CD4-positive, alpha-beta T cell treated with Interleukin-2 at 100 ng/mL for 4 hours (primary cell): ENCODE results near the gene TAS2R5.
A peak's percentile ranks its signal among the peaks of the same experiment; 100 is the strongest.
"Not testable (repeated sequence)": the region's sequence is repeated elsewhere in the genome, so short reads cannot be mapped to it uniquely, and the experiment has no call there.

Experiments
- DNase-seq: peaks from one replicate; pipeline ENCODE4 v3.0.0-alpha.2; 2020; ENCODE audit warnings: low spot score

Gene TAS2R5, protein sequence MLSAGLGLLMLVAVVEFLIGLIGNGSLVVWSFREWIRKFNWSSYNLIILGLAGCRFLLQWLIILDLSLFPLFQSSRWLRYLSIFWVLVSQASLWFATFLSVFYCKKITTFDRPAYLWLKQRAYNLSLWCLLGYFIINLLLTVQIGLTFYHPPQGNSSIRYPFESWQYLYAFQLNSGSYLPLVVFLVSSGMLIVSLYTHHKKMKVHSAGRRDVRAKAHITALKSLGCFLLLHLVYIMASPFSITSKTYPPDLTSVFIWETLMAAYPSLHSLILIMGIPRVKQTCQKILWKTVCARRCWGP

GRCh38 chr7:141789917-141790316, at the start of gene TAS2R5:
TSS of gene TAS2R5 (plus strand) at chr7:141790217. CDS start at chr7:141790362, 145 bp downstream.
- DNase-seq, result no peak

DNA sequence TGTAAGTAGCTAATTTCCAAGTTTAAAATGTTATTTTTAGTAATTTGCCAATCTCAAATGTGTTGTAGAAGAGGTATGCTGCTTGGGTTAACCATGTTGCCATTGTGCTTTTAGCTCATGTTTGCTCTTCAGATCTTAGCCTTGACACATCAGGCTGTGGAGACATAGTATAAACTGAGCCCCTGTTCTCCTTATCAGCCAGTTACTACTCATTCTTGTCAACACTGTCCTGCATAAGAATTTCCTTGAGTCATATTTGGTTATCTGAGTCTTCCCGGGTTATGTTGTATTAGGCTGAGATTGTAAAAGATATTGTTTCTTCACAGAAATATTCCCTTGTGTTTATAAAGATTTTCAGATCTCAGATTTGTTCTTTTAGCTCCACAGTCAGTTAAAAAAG, 47.8 kb upstream of the TAS2R5 start:
- no peak for DNase-seq

GRCh38 chr7:141744131-141744530, 45.9 kb upstream of the TAS2R5 start:
- DNase-seq, result no peak

DNA sequence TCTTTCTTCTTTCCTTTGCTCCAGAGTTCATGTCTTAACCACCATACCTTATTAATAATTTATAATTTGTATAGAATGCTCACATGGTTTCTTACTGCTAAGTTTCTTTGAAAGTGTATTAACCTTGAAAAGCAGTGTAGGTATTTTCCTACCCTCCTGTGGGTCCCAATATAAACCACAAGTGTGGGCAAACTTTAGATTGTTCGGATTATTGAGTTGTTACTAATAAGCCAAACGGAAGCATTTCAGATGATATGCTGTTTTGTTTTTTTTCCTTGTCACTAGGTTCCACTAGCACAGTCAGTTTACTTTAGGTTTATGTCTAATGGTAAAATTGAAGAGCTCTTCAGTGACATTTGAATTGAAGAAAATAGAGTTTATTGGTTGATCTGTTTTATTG, 41.6 kb upstream of the TAS2R5 start:
- DNase-seq, result no peak

DNA sequence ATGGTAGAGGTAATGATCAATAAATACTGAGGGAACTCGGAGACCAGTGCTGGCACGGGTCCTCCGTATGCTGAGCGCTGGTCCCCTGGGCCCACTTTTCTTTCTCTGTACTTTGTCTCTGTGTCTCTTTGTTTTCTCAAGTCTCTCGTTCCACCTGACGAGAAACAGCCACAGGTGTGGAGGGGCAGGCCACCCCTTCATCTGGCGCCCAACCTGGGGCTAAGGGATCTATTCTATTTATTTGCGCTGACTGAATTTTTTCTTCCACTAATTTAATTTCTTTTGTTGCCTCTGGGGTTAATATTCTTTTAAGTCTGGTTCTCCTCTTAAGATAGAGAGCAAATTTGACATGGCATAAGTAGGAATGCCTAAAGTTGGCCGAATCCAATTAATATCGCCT, 38.1 kb upstream of the TAS2R5 start:
- not testable (repeated sequence) for DNase-seq

DNA sequence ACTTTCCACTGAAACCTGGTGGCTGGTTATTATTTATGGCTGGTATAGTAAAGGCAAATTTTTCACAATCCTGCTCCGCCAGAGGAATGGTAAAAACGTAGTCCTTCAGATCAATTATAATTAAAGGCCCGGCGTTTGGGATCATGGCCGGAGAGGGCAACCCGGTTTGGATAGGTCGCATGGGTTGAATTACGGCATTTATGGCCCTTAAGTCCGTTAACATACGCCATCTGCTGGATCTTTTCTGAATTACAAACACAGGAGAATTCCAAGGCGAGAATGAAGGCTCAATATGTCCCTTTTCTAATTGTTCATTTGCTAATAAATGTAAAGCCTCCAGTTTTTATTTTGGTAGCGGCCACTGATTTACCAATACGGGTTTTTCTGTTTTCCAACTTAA, 37.4 kb upstream of the TAS2R5 start:
- no peak for DNase-seq

DNA sequence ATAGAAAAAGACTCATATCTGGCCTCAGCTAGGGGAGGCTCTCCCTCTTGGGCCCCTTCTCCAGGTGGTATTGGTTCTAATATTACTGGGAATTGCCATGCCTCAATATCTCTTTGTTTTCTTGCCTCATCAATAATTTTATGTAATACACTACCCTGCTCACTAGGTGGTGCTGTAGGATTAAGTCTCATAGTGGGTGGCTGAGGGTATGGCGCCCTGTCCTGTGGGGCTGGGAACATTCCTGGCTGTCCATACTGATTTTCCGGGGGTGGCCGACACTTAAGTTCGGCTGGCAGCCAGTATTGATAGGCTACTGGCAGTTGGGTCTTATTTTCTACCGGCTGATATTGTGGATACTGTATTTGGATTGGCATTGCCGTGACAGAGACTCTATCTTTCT, 35.1 kb upstream of the TAS2R5 start:
- DNase-seq, result peak; percentile 21

DNA sequence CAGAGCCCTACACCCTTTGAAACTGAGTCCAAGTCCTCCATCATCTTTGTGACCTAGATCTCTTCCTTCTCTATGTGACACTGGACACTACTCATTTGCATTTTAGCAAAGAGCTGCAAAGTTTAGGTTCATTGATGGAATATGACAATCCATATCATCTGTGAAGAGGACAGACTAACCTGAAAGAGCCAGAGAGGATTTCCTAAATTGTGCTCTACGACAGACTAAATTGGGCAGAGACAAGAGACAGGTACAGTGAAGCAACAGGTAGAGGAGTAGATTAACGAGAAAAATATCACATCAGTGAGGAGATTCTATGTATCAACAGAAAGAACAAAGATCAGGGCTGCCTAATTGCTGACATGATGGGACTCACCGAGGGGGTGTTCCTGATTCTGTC, 26.2 kb upstream of the TAS2R5 start, which contains the start of gene TAS2R3:
TAS2R3 (plus strand) TSS at position 301 of the 400 bp plus-strand sequence; CDS start at position 363, 62 bp downstream.
- no peak for DNase-seq

GRCh38 chr7:141770083-141770583, 19.9 kb upstream of the TAS2R5 start:
- DNase-seq, result not testable (repeated sequence)

DNA sequence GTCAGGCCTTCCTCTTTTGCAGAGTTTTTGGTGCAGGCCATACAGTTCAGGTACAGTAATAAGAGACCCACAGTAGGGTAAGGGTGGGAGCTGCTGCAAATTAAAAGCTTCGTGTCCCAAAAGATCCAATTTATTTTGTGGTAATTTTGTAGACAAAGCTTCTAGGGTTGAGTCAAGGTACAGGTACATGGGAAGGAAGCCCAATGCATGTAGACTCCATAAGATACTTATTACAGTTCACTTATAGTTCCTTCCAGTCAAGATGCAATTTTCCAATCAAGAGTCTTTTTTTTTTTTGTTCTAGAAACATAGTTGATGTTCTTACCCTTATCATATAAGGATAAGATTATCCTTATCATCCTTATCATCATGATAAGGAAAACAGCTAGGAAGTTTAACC, 13.6 kb upstream of the TAS2R5 start, which contains the start of gene TAS2R4:
TAS2R4 (plus strand) TSS at position 301 of the 400 bp plus-strand sequence. CDS start 1,815 bp downstream, outside the sequence.
- DNase-seq, result no peak

DNA sequence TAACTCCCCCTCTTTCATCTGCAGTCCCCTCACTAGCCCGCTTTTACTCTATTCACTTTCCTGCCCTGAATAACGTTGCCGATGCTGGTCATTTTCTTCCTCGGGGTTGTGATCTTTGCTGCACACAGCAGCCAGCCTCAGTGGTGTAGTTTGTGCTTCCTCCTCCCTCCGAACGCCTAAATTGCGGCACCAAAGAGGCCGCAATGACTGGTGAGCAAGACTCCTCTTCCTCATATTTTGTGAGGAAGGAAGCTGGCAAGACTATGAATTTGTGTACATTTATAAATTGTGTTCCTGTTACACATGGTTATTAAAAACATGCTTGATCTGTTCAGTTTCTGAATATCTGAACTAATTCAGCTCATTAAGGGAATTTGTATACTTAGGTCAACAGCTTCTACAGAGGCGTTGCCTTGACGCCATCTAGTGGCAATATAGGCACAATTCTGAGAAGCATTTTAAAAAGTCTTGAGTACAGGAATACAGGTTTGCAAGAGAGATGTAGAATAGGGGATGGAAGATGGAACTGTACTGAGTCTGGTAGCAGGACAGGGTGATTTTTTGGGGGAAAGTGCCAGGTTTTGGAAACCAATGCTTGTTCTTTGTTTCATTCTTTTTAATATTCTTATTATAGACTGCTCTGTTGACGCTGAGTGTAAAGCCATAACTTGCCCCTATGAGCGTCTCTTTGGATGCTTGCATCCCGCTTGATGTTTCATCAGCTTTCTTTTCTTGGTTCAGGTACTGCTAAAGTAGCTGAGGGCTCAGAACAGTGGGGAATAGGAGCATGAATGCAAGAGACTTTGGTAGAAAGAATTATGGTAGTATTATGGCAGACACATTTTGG, 4.1 kb upstream of the TAS2R5 start:
- peak; percentile 51 for DNase-seq

- no peak for DNase-seq
Observed at GRCh38 chr7:141788296-141788695, 1.7 kb upstream of the TAS2R5 start.

GRCh38 chr7:141792526-141792925, 2.5 kb downstream of the TAS2R5 start:
- DNase-seq, result no peak

DNA sequence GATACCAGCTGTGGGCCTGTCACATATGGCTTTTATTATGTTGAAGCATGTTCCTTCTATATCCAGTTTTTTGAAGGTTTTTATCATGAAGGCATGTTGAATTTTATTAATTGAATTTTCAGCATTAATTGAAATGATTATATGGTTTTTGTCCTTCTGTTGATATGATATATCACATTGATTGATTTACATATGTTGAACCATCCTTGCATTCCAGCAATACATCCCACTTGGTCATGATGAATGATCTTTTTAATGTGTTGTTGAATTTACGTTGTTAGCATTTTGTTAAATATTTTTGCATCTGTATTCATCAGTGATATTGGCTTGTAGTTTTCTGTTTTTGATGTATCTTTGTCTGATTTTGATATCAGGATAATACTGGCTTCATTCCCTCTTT, 30.1 kb downstream of the TAS2R5 start:
- DNase-seq, result no peak

GRCh38 chr7:141822432-141822831, 32.4 kb downstream of the TAS2R5 start:
- DNase-seq, result not testable (repeated sequence)

DNA sequence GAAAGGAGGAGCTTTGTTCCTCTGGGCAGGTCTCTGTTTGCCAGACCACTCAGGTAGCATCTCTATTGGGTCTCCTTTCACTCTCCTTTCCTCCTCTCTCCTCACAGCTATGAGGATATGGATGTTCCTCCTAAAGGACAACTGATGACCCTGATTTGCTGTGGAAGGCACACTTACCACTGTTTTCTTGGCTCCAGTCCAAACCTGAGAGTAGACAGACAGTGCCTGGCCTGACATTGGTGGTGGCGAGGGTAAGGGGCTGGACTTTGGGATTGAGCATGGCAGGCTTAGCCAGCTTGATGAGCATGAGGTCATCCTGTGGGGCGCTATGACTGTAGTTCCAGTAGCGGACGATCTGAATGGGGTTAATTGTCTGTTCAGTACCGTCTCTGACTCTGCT, 47.7 kb downstream of the TAS2R5 start:
- DNase-seq, result no peak

DNA sequence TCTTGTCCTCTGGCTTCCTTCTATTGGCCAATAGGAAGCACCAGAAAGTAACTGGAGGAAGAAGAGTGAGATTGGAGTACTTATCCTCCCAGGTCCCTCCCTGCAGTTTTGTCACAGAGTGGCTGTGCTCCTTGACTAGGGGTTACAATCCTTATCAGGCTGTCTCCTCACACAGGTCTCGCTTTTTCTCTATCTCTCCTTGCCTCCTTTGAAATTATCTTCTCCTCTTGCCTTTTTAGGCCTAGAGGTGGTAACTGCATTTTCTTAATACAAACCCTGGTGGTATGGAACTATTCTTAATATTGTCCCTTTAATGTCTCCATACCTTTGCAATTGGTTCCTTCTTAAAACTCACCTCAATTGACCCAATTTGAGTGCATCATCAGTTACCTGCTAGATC, 48.6 kb downstream of the TAS2R5 start:
- DNase-seq, result no peak

DNA sequence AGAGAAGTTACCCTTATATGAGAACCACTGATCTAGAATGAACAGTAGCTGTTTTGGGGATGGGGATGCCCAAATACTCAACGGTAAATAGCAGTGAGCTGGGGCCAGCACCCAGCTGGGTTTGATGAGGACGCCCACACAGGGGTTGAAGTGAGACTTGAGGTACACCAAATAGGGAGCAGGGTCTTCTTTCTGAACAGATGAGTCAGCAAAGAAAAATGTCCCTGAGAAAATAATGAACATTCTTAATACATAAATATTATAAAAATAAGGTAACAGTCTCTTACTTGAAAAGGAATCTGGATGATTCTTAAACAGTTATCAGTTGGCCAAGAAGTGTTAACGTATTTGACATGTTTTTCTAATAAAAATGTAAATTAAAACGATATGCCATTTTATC, 49.2 kb downstream of the TAS2R5 start:
- DNase-seq, result no peak

- DNase-seq, result no peak
Observed at GRCh38 chr7:141840708-141841107, 50.7 kb downstream of the TAS2R5 start.
